ENCODE data around the gene RRAS2. TPM values are rescaled to one million over a fixed set of nuclear protein-coding genes. Genes with fewer than 3 reads are reported as not detected.
"Not testable (repeated sequence)": the region's sequence is repeated elsewhere in the genome, so short reads cannot be mapped to it uniquely, and the experiment has no call there.

The RRAS2 gene
- 10 to 100 TPM; 44.2 to 51.4 TPM for total RNA-seq
- 10 to 100 TPM; 57.0 to 67.4 (median 60.6) TPM for polyA plus RNA-seq (ENCODE audit: insufficient read length in 6 of 6)
- long read RNA-seq, donor 1, transcript RRAS2-201 (6 exons, 1,516 nt): major isoform, 20 of 20 reads
- long read RNA-seq, donor 1, partial matches to known transcripts: 0 of 20 reads
- long read RNA-seq, donor 1, other reads (novel, unspliced or antisense): 0 of 20 reads
- long read RNA-seq, donor 2, transcript RRAS2-201 (6 exons, 1,516 nt): major isoform, 13 of 15 reads
- long read RNA-seq, donor 2, partial matches to known transcripts: 0 of 15 reads
- long read RNA-seq, donor 2, other reads (novel, unspliced or antisense): 0 of 15 reads
- long read RNA-seq, donor 3, transcript RRAS2-201 (6 exons, 1,516 nt): major isoform, 18 of 19 reads
- long read RNA-seq, donor 3, partial matches to known transcripts: 0 of 19 reads
- long read RNA-seq, donor 3, other reads (novel, unspliced or antisense): 0 of 19 reads
- long read RNA-seq, donor 4, partial matches to known transcripts: 1 of 1 reads
- long read RNA-seq, donor 4, other reads (novel, unspliced or antisense): 0 of 1 reads
- long read RNA-seq, donor 5, transcript RRAS2-201 (6 exons, 1,516 nt): major isoform, 15 of 16 reads
- long read RNA-seq, donor 5, partial matches to known transcripts: 0 of 16 reads
- long read RNA-seq, donor 5, other reads (novel, unspliced or antisense): 0 of 16 reads
- long read RNA-seq, donor 6, transcript RRAS2-201 (6 exons, 1,516 nt): major isoform, 18 of 18 reads
- long read RNA-seq, donor 6, partial matches to known transcripts: 0 of 18 reads
- long read RNA-seq, donor 6, other reads (novel, unspliced or antisense): 0 of 18 reads
- long read RNA-seq, donor 7, transcript RRAS2-201 (6 exons, 1,516 nt): major isoform, 9 of 10 reads
- long read RNA-seq, donor 7, partial matches to known transcripts: 0 of 10 reads
- long read RNA-seq, donor 7, other reads (novel, unspliced or antisense): 0 of 10 reads
- long read RNA-seq, donor 8, transcript RRAS2-201 (6 exons, 1,516 nt): major isoform, 12 of 13 reads
- long read RNA-seq, donor 8, partial matches to known transcripts: 0 of 13 reads
- long read RNA-seq, donor 8, other reads (novel, unspliced or antisense): 0 of 13 reads
- long read RNA-seq, donor 9: 0 reads
- long read RNA-seq, donor 10, transcript RRAS2-201 (6 exons, 1,516 nt): major isoform, 6 of 8 reads
- long read RNA-seq, donor 10, partial matches to known transcripts: 1 of 8 reads
- long read RNA-seq, donor 10, other reads (novel, unspliced or antisense): 1 of 8 reads
- long read RNA-seq, donor 11, transcript RRAS2-201 (6 exons, 1,516 nt): major isoform, 18 of 18 reads
- long read RNA-seq, donor 11, partial matches to known transcripts: 0 of 18 reads
- long read RNA-seq, donor 11, other reads (novel, unspliced or antisense): 0 of 18 reads
- long read RNA-seq, donor 12, transcript RRAS2-201 (6 exons, 1,516 nt): major isoform, 14 of 15 reads
- long read RNA-seq, donor 12, partial matches to known transcripts: 0 of 15 reads
- long read RNA-seq, donor 12, other reads (novel, unspliced or antisense): 0 of 15 reads

GRCh38 chr11:14358729-14359439 is at the start of gene RRAS2:
Gene RRAS2, minus strand, starts transcription at chr11:14359183. Its CDS starts 313 bp downstream, at chr11:14358870.
- intact Hi-C loops (cut with DNase I): no loop called here
- DNase-seq: peak; percentile 61 to 91 (median 80)

DNA sequence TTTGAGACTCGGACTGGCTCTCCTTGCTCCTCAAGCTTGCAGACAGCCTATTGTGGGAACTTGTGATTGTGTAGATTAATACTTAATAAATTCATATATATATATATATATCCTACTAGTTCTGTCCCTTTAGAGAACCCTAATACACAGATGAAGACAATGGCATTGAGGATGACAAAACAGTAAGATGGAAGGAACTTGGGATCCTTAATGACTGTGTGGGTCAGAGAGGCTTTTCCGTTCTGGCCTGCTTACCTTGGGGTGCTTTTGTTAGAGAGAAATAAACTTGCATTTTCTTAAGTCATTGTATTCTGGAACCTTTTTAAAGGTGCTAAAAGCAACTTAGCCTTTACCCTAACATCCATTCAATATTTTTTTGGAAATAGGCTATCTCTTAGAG is 49.6 kb upstream of the RRAS2 start:
- no peaks in the 10 kb centered on the region for H3K4me1 ChIP-seq
- intact Hi-C loops (cut with DNase I): no loop called here
- TF ChIP-seq, protein P1, sequence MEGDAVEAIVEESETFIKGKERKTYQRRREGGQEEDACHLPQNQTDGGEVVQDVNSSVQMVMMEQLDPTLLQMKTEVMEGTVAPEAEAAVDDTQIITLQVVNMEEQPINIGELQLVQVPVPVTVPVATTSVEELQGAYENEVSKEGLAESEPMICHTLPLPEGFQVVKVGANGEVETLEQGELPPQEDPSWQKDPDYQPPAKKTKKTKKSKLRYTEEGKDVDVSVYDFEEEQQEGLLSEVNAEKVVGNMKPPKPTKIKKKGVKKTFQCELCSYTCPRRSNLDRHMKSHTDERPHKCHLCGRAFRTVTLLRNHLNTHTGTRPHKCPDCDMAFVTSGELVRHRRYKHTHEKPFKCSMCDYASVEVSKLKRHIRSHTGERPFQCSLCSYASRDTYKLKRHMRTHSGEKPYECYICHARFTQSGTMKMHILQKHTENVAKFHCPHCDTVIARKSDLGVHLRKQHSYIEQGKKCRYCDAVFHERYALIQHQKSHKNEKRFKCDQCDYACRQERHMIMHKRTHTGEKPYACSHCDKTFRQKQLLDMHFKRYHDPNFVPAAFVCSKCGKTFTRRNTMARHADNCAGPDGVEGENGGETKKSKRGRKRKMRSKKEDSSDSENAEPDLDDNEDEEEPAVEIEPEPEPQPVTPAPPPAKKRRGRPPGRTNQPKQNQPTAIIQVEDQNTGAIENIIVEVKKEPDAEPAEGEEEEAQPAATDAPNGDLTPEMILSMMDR (IDR thresholded peaks at IDR 0.05): no peak
- no peaks in the 10 kb centered on the region for H3K27me3 ChIP-seq
- DNase-seq (no peak), ATAC-seq (no peak)
- H3K4me3 ChIP-seq: no peak overlapping the region
- H3K36me3 ChIP-seq: no peaks in the 10 kb centered on the region
- H3K27ac ChIP-seq: no peak overlapping the region
- H3K9me3 ChIP-seq: no peaks in the 10 kb centered on the region

More at GRCh38 chr11:14358729-14359439, at the start of gene RRAS2:
- peaks cover 0 to 48% of the 10 kb centered on the region in 2 donors for H3K27me3 ChIP-seq
- no peaks in the 10 kb centered on the region for H3K36me3 ChIP-seq
- H3K4me1 ChIP-seq: peaks cover 7 to 12% of the 10 kb centered on the region in 2 donors
- TF ChIP-seq, protein P1 (IDR thresholded peaks at IDR 0.05): no peak
- peak; percentile 88 for ATAC-seq
- no peaks in the 10 kb centered on the region for H3K9me3 ChIP-seq
- peak within 1 kb of the TSS; percentile 60 to 61 for H3K4me3 ChIP-seq
- peak within 1 kb of the TSS; percentile 79 to 86 for H3K27ac ChIP-seq

DNA sequence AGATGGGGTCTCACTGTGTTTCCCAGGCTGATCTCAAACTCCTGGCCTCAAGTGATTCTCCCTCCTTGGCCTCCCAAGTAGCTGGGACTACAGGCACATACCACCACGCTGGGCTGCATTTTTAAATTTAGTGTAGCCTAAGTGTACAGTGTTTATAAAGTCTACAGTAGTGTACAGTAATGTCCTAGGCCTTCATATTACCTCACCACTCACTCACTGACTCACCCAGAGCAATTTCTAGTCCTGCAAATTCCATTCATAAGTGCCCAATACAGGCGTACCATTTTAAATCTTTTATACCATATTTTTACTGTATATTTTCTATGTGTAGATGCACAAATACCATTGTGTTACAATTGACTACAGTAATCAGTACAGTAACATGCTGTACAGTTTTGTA is 47.1 kb upstream of the RRAS2 start:
- intact Hi-C loops (cut with DNase I); ATAC-seq: not testable (repeated sequence)

GRCh38 chr11:14403528-14403927 is 44.5 kb upstream of the RRAS2 start:
- ATAC-seq; H3K27ac ChIP-seq; H3K4me3 ChIP-seq; H3K4me1 ChIP-seq; H3K27me3 ChIP-seq; H3K36me3 ChIP-seq; H3K9me3 ChIP-seq; DNase-seq; intact Hi-C loops (cut with DNase I): not testable (repeated sequence)

More for the DNA sequence above, 47.1 kb upstream of the RRAS2 start:
- H3K4me3 ChIP-seq, H3K27ac ChIP-seq, H3K4me1 ChIP-seq, H3K36me3 ChIP-seq, H3K9me3 ChIP-seq, DNase-seq, H3K27me3 ChIP-seq: not testable (repeated sequence)

GRCh38 chr11:14399087-14399486 is 40.1 kb upstream of the RRAS2 start:
- TF ChIP-seq, protein P1 (IDR thresholded peaks at IDR 0.05): no peak
- H3K9me3 ChIP-seq: no peaks in the 10 kb centered on the region
- no peak for DNase-seq
- H3K4me1 ChIP-seq: no peaks in the 10 kb centered on the region
- intact Hi-C loops (cut with DNase I): no loop called here
- no peaks in the 10 kb centered on the region for H3K36me3 ChIP-seq
- no peak overlapping the region for H3K4me3 ChIP-seq
- no peak overlapping the region for H3K27ac ChIP-seq
- ATAC-seq: no peak
- no peaks in the 10 kb centered on the region for H3K27me3 ChIP-seq

Measured in left lung (tissue), 14 donors.